Smooth muscle cell (in vitro differentiated cells): Measurements from ENCODE around the gene PALB2. TPM values are rescaled to one million over a fixed set of nuclear protein-coding genes. Genes with fewer than 3 reads are reported as not detected.
"Not testable (repeated sequence)": the region's sequence is repeated elsewhere in the genome, so short reads cannot be mapped to it uniquely, and the experiment has no call there.

Source experiments
- DNase-seq: peaks from one replicate; lab custom pipeline; 2025; ENCODE audit not compliant: unreplicated experiment; lab: John Stamatoyannopoulos, UW
- H2AFZ ChIP-seq: fragments of 200-600 bp; sonication (generic); 2 replicates; pipeline ENCODE4 v1.6.0; 2016; ENCODE audit warnings: antibody characterized with exemption, low read depth, mild to moderate bottlenecking
- H3F3A ChIP-seq: fragments of 200-600 bp; sonication (generic); 2 replicates; pipeline ENCODE4 v1.6.0; 2017; ENCODE audit warnings: antibody characterized with exemption, low read depth
- H3K27ac ChIP-seq: fragments of 200-600 bp; sonication (generic); 2 replicates; pipeline ENCODE4 v1.5.1; 2016; ENCODE audit warnings: low read depth, mild to moderate bottlenecking
- H3K27me3 ChIP-seq: fragments of 200-600 bp; sonication (generic); 2 replicates; pipeline ENCODE4 v1.6.1; 2016; ENCODE audit warnings: low read depth, mild to moderate bottlenecking
- H3K36me3 ChIP-seq: fragments of 200-600 bp; sonication (generic); 2 replicates; pipeline ENCODE4 v1.5.1; 2016; ENCODE audit warnings: low read depth
- H3K4me1 ChIP-seq: fragments of 200-600 bp; sonication (generic); 2 replicates; pipeline ENCODE4 v1.5.1; 2016; ENCODE audit warnings: low read depth
- H3K4me2 ChIP-seq: fragments of 200-600 bp; sonication (generic); 2 replicates; pipeline ENCODE4 v1.6.0; 2016; ENCODE audit warnings: mild to moderate bottlenecking
- H3K4me3 ChIP-seq: fragments of 200-600 bp; sonication (generic); 2 replicates; pipeline ENCODE4 v1.5.1; 2016; ENCODE audit warnings: mild to moderate bottlenecking
- H3K79me2 ChIP-seq: fragments of 200-600 bp; sonication (generic); 2 replicates; pipeline ENCODE4 v1.6.0; 2016; ENCODE audit warnings: low read depth, mild to moderate bottlenecking
- H3K9ac ChIP-seq: fragments of 200-600 bp; sonication (generic); 2 replicates; pipeline ENCODE4 v1.6.0; 2016; ENCODE audit warnings: low read depth
- H3K9me3 ChIP-seq: fragments of 200-600 bp; sonication (generic); replicated peaks from 2 replicates; pipeline ENCODE4 v1.5.1; 2016; ENCODE audit warnings: low read depth
- H4K20me1 ChIP-seq: fragments of 200-600 bp; sonication (generic); 2 replicates; pipeline ENCODE4 v1.6.0; 2016; ENCODE audit warnings: low read depth
- CTCF ChIP-seq: fragments of 200-600 bp; sonication (generic); IDR thresholded peaks from 2 replicates; pipeline ENCODE4 v1.5.1; 2017; ENCODE audit warnings: borderline replicate concordance, mild to moderate bottlenecking, antibody characterized with exemption; ENCODE audit not compliant: insufficient read depth, poor library complexity, severe bottlenecking
- WGBS: methylation state at CpG from one replicate; pipeline ENCODE4 v1.1.7; 2016; ENCODE audit warnings: low lambda C conversion rate; 5-methylcytosine and 5-hydroxymethylcytosine counted together
- polyA plus RNA-seq: library from polyadenylated mRNA; unstranded; fragments of >200 nt; fragmentation: Nextera tagmentation; extraction: Ambion mirVana; gene quantifications from 2 replicates; pipeline ENCODE4 v1.2.1, GENCODE V29; 2016
- total RNA-seq: library from RNA; depleted of rRNA; stranded (reverse); fragments of >200 nt; gene quantifications from 2 replicates; pipeline ENCODE4 v1.2.3, GENCODE V29; 2014

The PALB2 gene
- total and polyA plus RNA-seq, 2 experiments from 2014 or later = 4.1 to 4.6 TPM

GRCh38 chr16:23634461-23635036 lies 6.6 kb downstream of the PALB2 start:
- Histone ChIP-seq H3K36me3 (no peaks in the 10 kb centered on the region), H3K79me2 (no peaks in the 10 kb centered on the region)

GRCh38 chr16:23631874-23632273 lies 9.2 kb downstream of the PALB2 start:
- not testable (repeated sequence) for H3K27me3 ChIP-seq, H3F3A ChIP-seq, H3K9me3 ChIP-seq, H4K20me1 ChIP-seq, H3K4me1 ChIP-seq, H3K9ac ChIP-seq, H2AFZ ChIP-seq, H3K36me3 ChIP-seq, H3K79me2 ChIP-seq, H3K4me2 ChIP-seq, DNase-seq, H3K27ac ChIP-seq, H3K4me3 ChIP-seq
- WGBS = 80% methylated on average over 3 of the region's 3 CpGs

More at GRCh38 chr16:23634461-23635036, 6.6 kb downstream of the PALB2 start:
- no peak for DNase-seq
- WGBS = 91% methylated on average over 4 of the region's 4 CpGs
- H2AFZ ChIP-seq = no peak overlapping the region
- no peaks in the 10 kb centered on the region for H3K4me1 ChIP-seq
- no peak overlapping the region for H3K27ac ChIP-seq
- no peak overlapping the region for H3K4me3 ChIP-seq
- no peak overlapping the region for H3K9ac ChIP-seq
- no peak for TF ChIP-seq CTCF
- H3K4me2 ChIP-seq = no peak overlapping the region
- no peaks in the 10 kb centered on the region for H3K9me3 ChIP-seq
- no peaks in the 10 kb centered on the region for H3F3A ChIP-seq
- H3K27me3 ChIP-seq = no peaks in the 10 kb centered on the region
- no peaks in the 10 kb centered on the region for H4K20me1 ChIP-seq

GRCh38 chr16:23629516-23629915 lies 11.6 kb downstream of the PALB2 start:
- Histone ChIP-seq H3F3A (no peaks in the 10 kb centered on the region), H3K4me3 (no peak overlapping the region), H2AFZ (no peak overlapping the region), H3K27ac (peak overlapping the region; percentile 54), H3K9ac (no peak overlapping the region), H3K27me3 (no peaks in the 10 kb centered on the region), H3K9me3 (no peaks in the 10 kb centered on the region), H3K36me3 (no peaks in the 10 kb centered on the region), H4K20me1 (no peaks in the 10 kb centered on the region), H3K4me2 (no peak overlapping the region), H3K4me1 (no peaks in the 10 kb centered on the region), H3K79me2 (no peaks in the 10 kb centered on the region)
- TF ChIP-seq CTCF = no peak
- 81% methylated on average over 8 of the region's 8 CpGs for WGBS
- DNase-seq = no peak

GRCh38 chr16:23624092-23624491 lies 17.0 kb downstream of the PALB2 start:
- Histone ChIP-seq H3K9me3 (no peaks in the 10 kb centered on the region), H3K4me1 (no peaks in the 10 kb centered on the region), H3K27ac (no peak overlapping the region), H3K4me3 (no peak overlapping the region), H3K36me3 (no peaks in the 10 kb centered on the region), H3K79me2 (no peaks in the 10 kb centered on the region), H3K27me3 (no peaks in the 10 kb centered on the region), H2AFZ (no peak overlapping the region), H3K4me2 (no peak overlapping the region), H3F3A (no peaks in the 10 kb centered on the region), H4K20me1 (no peaks in the 10 kb centered on the region), H3K9ac (no peak overlapping the region)
- TF ChIP-seq CTCF = no peak
- DNase-seq = no peak
